Brain pericyte (primary cell): ENCODE results near the gene XIRP2.
A peak's percentile ranks its signal among the peaks of the same experiment; 100 is the strongest.

ENCODE experiments used
- DNase-seq: peaks from one replicate; pipeline ENCODE4 v3.0.0-alpha.2; 2012; ENCODE audit warnings: low read depth, low spot score

Gene XIRP2

DNA sequence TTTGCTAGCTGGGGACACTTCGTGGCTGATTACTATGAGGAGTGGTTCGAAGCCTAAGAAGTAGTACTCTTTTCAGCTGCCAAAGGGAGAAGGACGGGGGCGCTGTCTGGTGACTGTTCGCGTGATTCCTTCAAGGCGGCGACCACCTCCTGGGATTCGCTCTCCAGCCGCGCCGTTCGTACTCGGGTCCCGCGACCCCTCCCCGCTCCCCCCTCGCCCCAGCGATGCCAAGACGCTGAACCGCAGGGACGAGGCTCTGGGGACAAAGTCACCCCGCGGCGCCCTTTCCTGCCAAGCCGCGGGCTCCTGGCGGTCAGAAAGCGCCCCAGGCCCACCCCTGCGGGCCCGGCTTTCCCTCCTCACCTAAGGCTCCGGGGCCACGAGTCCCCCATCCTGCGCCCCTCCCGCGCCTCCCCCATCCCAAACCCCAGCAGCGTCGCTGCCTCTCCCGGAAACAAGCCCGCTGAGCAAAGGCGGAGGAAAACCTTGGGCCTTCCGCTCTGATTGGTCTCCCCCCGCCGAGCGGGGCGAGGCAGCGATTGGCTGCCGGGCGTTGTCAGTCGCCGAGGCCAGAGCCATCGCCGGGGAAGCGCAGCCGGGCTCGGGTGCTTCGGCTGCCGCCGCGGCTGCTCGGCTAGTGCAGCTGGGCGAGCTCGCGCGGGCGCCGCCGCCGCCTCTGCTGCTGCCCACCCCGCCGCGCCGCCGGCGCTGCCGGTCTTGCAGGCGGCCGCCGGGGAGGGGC, 404.3 kb downstream of the XIRP2 start, which contains the start of gene B3GALT1:
Gene B3GALT1, plus strand, starts transcription at position 572 of the 742 bp plus-strand sequence.
- peak; percentile 73 for DNase-seq

GRCh38 chr2:167293172-167293781, 405.0 kb downstream of the XIRP2 start:
- no peak for DNase-seq

DNA sequence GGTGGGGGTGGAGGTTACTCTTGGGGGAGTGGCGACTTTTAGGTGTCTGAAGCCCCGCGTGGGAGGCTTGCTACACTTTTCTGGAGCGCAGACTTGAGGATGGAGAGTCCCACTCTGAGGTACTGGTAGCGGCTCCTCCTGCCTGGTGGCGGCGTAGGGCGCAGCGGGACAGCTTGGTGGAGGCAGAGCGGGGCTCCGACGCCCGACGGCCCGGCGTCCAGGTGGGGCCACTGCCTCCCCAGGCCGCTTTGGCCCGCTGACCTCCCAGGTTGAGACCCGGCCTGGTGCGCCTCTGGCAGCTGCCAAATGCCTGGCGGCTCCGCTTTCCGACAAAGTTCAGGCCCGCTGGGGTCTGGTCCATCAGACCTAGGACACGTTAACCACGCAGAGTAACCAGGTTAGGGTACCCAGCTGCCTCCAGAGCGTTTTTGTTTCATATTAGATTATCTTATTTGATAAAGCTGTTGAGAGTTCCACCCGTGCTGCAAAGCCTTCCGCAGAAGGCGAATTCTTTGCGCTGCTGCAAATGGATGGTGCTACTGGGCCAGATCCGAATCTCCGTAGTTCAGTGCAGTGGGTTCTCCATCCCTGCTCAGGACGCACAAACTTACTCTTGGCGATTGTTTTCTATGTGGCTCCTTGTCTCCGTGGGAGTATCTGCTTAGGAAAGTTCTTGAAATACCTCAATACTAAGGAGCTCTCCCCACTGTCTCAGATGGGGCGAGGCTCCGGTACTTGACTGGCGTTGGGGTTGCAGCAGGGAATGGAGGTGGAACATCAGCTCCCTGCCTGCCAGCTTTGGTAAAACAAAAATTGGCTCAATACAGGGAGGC, 405.9 kb downstream of the XIRP2 start:
- peak; percentile 6 for DNase-seq

DNA sequence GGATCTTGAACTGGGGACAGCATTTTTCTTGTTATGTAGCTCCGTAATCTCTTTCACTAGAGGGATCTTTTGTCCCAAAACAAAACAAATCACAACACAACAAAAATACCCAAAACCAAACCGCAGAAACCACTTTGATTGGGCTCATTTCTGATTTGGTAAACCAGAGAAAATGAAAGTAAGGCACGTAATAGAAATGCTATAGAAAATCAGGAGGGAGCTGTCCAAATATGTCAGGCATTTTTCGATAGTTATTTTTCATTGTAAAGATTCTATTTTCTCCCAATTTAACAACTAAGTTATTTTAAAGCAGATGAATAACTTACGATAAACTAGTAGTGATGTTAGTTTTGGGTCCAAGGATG, 406.5 kb downstream of the XIRP2 start:
- DNase-seq, result peak; percentile 16

DNA sequence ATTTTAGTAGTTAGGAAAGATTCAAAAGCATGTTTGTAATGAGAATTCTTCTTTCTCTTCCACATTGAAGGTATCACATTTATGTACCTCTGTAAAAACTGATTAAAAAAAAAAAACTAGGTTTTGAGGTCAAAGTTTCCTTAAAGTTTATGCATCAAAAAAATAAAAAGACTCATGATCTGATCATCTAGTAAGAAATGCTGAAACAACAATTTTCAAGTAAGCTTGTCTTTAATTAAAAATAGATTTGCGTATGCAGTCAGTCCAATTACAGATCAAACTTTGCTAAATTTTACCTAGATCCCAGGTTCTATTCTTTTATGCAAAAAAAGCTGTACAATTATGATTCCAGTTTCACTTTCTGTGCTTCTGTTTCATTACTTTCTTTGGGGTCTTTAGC, 409.0 kb downstream of the XIRP2 start:
- DNase-seq, result no peak

GRCh38 chr2:167298017-167298416, 409.7 kb downstream of the XIRP2 start:
- no peak for DNase-seq
